Tibial artery (tissue), 4 donors: ENCODE measurements around the gene PAN3.

Experiments
- DNase-seq, 2 donors: peaks; one replicate each; pipeline ENCODE4 v3.0.0-alpha.2; 2019
- H3K27ac ChIP-seq, 2 donors: fragments of 200-600 bp; sonication (generic) in 1 of 2; 1 replicate in 1 of 2; 2 replicates in 1 of 2; pipeline ENCODE4 v1.5.1; 2018 to 2019; ENCODE audit warnings: mild to moderate bottlenecking in 1 of 2
- H3K27me3 ChIP-seq, 2 donors: fragments of 200-600 bp; sonication (generic) in 1 of 2; one replicate each; pipeline versions ENCODE4 v1.5.1 to v1.6.0; 2016 to 2019
- H3K36me3 ChIP-seq, 3 donors: fragments of 200-600 bp; sonication (generic) in 2 of 3; one replicate each; pipeline ENCODE4 v1.5.1; 2016 to 2019; ENCODE audit warnings: mild to moderate bottlenecking in 2 of 3
- H3K4me1 ChIP-seq, 4 donors: fragments of 200-600 bp; sonication (generic) in 2 of 4; 1 replicate in 3 of 4; 2 replicates in 1 of 4; pipeline ENCODE4 v1.5.1; 2016 to 2019
- H3K4me3 ChIP-seq, 2 donors: fragments of 200-600 bp; sonication (generic) in 1 of 2; 1 replicate in 1 of 2; 2 replicates in 1 of 2; pipeline ENCODE4 v1.5.1; 2018 to 2019; ENCODE audit warnings: mild to moderate bottlenecking in 2 of 2
- H3K9me3 ChIP-seq, 3 donors: fragments of 200-600 bp; sonication (generic) in 1 of 3; one replicate each; pipeline ENCODE4 v1.5.1; 2016 to 2019
- intact Hi-C: fragments of 100-400 bp; cut with DNase I; formaldehyde crosslinking; loops from one replicate; pipeline ENCODE4 v1.15.0; 2023; ENCODE audit warnings: low total_unique reads
- TF ChIP-seq, protein P1 (sequence below), 2 experiments: fragments of 200-600 bp in 1 of 2; fragments of 450-650 bp in 1 of 2; IDR thresholded peaks; one replicate each; pipeline ENCODE4 v1.5.1; 2017 to 2019; ENCODE audit warnings: antibody characterized with exemption in 2 of 2, mild to moderate bottlenecking in 1 of 2, moderate library complexity in 1 of 2

PAN3 gene

DNA sequence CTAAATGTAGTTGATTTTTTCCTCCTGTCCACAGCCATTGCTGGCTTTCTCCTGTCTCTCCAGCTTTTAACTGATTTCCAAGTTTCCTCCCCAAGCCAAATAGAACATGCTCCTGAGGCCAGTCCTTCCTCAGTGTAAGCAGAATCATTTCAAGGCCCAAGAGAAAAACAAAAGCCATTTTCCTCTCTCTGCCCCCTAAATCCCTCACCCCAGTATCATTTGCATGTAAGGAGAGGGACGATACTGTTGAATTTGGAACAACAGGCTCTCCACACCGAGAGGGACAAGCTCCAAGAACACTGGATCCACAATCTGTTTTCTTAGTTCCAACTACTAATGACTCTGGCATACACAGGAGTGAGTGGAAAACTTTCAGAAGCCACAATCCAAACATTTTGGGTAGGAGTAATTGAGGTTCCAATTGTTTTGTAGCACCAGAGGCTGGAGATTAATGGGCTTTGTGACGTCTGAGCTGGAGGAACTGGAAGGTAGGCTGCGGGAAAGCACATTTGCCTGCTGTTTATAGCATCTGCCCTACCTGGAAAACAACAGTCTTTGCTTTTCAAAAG lies 199.7 kb downstream of the PAN3 start:
- TF ChIP-seq, protein P1, sequence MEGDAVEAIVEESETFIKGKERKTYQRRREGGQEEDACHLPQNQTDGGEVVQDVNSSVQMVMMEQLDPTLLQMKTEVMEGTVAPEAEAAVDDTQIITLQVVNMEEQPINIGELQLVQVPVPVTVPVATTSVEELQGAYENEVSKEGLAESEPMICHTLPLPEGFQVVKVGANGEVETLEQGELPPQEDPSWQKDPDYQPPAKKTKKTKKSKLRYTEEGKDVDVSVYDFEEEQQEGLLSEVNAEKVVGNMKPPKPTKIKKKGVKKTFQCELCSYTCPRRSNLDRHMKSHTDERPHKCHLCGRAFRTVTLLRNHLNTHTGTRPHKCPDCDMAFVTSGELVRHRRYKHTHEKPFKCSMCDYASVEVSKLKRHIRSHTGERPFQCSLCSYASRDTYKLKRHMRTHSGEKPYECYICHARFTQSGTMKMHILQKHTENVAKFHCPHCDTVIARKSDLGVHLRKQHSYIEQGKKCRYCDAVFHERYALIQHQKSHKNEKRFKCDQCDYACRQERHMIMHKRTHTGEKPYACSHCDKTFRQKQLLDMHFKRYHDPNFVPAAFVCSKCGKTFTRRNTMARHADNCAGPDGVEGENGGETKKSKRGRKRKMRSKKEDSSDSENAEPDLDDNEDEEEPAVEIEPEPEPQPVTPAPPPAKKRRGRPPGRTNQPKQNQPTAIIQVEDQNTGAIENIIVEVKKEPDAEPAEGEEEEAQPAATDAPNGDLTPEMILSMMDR (IDR thresholded peaks at IDR 0.05) = no peak
- Histone ChIP-seq H3K9me3 (no peaks in the 10 kb centered on the region), H3K27ac (no peak overlapping the region), H3K4me1 (no peaks in the 10 kb centered on the region), H3K36me3 (no peaks in the 10 kb centered on the region), H3K27me3 (no peaks in the 10 kb centered on the region), H3K4me3 (no peak overlapping the region)
- no peak for DNase-seq
- intact Hi-C loops = no loop called here

DNA sequence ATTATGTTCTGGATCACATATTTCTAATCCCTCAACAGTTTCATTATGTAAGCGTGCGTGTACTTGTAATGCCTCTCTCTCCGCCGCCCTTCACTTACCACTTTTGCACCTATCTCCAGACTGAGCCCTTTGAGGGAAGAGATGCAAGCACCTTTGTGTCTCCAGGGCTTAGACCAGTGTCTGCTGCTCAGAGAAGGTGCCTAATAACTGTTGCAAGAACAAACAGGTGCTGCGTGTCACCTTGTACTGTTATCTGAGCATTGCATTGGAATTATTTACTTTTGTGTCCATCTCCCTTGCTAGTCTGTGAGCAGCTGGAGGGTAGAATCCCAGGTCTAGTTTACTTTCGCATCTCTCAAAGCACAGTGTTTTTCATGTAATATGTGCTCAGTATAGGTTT lies 200.4 kb downstream of the PAN3 start:
- Histone ChIP-seq H3K27ac (no peak overlapping the region), H3K27me3 (no peaks in the 10 kb centered on the region), H3K4me3 (no peak overlapping the region), H3K4me1 (no peaks in the 10 kb centered on the region), H3K36me3 (no peaks in the 10 kb centered on the region), H3K9me3 (no peaks in the 10 kb centered on the region)
- TF ChIP-seq, protein P1 (IDR thresholded peaks at IDR 0.05) = no peak
- DNase-seq = no peak
- intact Hi-C loops = no loop called here

DNA sequence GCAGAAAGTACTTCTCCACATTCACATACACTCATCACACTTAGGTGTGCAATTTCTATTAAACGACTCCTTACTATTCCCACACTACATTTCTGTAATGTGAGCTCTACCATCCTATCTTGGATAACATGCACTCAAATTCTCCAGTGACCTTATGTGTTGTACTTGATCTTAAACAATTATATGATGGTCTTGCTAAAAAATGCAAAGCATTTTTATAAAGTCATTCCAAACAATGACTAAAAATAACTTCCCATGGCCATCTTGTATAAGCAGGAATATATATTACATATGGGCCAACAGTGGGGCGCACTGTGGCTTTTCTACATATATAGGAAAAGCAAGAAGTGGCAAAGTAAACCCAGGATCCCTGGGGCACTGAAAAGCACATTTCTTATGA lies 201.1 kb downstream of the PAN3 start:
- no peak overlapping the region for H3K4me3 ChIP-seq
- no peaks in the 10 kb centered on the region for H3K4me1 ChIP-seq
- TF ChIP-seq, protein P1 (IDR thresholded peaks at IDR 0.05) = no peak
- no peak overlapping the region for H3K27ac ChIP-seq
- H3K36me3 ChIP-seq = no peaks in the 10 kb centered on the region
- no peaks in the 10 kb centered on the region for H3K27me3 ChIP-seq
- intact Hi-C loops = no loop called here
- DNase-seq = no peak
- H3K9me3 ChIP-seq = no peaks in the 10 kb centered on the region

DNA sequence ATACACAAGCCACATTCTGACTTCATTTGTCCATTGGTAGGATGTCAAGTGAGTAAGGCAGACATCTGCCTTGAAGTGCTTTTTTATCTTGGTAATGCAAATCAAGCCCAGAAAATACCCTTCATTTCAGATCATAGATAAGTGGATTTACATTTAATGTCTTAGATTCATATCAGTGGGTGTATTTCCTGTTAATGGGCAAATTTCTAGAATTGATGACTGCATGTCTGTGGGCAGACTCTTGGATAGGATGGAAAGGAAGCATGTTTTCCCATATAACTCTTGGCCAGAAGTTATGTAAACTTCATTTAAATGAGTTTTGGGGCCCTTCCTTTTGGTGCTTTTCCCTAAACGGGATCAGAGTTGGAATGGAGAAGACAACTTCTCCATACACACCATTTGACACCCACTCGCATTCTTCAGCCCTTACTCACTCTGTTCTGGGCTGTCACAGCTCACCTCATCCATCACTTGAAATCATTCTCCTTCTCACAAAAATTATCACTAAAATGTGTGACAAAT lies 202.0 kb downstream of the PAN3 start:
- Histone ChIP-seq H3K4me3 (no peak overlapping the region), H3K27ac (no peak overlapping the region), H3K4me1 (no peaks in the 10 kb centered on the region), H3K36me3 (no peaks in the 10 kb centered on the region), H3K27me3 (no peaks in the 10 kb centered on the region), H3K9me3 (no peaks in the 10 kb centered on the region)
- DNase-seq = no peak
- TF ChIP-seq, protein P1 (IDR thresholded peaks at IDR 0.05) = no peak
- intact Hi-C loops = no loop called here

DNA sequence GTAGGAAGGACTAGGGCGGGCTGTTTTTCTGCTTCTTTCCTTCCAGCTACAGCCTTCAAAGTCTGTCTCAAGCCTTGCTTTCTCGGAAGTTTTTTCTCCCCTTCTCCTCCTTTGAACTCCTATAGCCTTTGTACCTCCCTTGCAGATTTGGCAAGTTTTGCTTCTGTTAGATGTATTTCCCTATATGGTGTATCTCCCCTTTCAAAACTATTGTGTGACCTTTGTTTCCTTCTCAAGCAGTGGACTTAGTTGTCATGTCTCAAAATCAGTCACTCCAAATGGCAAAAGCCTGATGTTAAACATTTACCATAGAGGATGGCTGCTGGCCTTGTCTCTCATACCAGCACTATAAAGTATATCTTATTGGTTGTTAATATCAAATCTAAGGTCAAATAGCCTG lies 203.9 kb downstream of the PAN3 start:
- Histone ChIP-seq H3K4me1 (no peaks in the 10 kb centered on the region), H3K4me3 (no peak overlapping the region), H3K36me3 (no peaks in the 10 kb centered on the region), H3K27ac (no peak overlapping the region), H3K27me3 (no peaks in the 10 kb centered on the region), H3K9me3 (no peaks in the 10 kb centered on the region)
- no peak for DNase-seq
- TF ChIP-seq, protein P1 (IDR thresholded peaks at IDR 0.05) = no peak
- intact Hi-C loops = no loop called here

DNA sequence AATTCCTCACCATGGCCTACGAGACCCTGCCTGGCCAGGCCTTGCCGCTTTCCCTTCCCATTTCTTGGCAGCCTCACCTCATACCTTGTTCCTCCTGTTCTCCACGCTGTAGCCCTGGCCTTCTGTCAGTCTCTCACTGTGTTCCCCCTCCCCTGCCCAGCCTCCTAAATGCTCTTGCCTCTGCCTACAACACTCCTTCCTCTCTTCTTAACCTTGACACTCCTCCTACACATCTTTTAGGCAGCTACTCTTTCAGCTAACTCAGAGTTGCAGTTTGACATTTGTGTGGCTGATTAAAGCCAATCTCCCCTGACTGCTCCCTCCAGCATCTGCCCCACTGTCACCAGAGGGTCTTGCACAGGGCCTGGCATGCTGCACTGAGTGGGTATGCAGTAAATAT lies 205.8 kb downstream of the PAN3 start:
- no peaks in the 10 kb centered on the region for H3K36me3 ChIP-seq
- H3K27ac ChIP-seq = no peak overlapping the region
- TF ChIP-seq, protein P1 (IDR thresholded peaks at IDR 0.05) = no peak
- no peak overlapping the region for H3K4me3 ChIP-seq
- no peaks in the 10 kb centered on the region for H3K27me3 ChIP-seq
- no peaks in the 10 kb centered on the region for H3K4me1 ChIP-seq
- DNase-seq = no peak
- no peaks in the 10 kb centered on the region for H3K9me3 ChIP-seq
- intact Hi-C loops = no loop called here
